GM19395 (cell line): ENCODE results near the gene CRELD2.

Experiments
- ATAC-seq: cut with Tn5 transposase; IDR thresholded peaks from one replicate; pipeline ENCODE4 v1.9.1; 2021; ENCODE audit warnings: mild to moderate bottlenecking, moderate library complexity; ENCODE audit not compliant: unreplicated experiment

Gene CRELD2

GRCh38 chr22:49928555-49929210 is 10.2 kb downstream of the CRELD2 start:
- ATAC-seq, result no peak

DNA sequence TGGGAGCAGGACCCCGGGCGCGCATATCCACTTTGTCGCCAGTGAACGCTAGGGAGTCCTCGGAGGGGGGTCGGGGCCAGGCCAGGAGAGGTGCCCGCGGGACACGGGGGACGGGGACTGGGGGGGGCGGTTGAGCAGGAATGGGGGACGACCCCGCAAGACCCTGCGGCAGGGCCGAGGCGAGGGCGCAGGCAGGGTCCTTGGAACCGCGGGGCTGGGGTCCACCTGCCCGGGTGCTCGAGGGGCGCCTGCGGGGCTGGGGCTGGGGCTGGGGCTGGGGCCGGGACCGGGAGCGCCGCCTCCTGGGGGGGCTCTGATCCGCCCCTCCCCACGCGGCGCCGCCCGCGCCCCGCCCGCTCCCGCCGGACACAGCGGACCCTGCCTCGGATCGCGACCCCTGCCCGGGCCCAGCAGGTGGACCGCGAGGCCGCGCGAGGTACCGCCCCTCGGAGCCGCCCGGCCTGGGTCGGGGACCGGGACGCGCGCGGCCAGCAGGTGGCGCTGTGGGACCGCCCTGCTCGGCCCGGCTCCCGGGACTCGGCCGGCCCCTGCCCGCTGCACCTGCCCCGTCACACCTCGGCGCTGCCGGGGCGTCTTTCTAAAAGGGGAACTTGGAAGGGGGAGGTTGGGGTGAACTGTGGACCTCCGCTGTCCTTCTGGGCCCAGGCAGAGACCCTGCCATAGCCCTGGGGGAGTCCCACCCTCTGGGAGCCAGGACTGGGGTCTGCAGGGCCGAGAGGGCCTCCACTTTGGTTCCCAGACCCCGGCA is 11.0 kb downstream of the CRELD2 start:
- no peak for ATAC-seq

GRCh38 chr22:49929994-49930575 is 11.7 kb downstream of the CRELD2 start:
- no peak for ATAC-seq

DNA sequence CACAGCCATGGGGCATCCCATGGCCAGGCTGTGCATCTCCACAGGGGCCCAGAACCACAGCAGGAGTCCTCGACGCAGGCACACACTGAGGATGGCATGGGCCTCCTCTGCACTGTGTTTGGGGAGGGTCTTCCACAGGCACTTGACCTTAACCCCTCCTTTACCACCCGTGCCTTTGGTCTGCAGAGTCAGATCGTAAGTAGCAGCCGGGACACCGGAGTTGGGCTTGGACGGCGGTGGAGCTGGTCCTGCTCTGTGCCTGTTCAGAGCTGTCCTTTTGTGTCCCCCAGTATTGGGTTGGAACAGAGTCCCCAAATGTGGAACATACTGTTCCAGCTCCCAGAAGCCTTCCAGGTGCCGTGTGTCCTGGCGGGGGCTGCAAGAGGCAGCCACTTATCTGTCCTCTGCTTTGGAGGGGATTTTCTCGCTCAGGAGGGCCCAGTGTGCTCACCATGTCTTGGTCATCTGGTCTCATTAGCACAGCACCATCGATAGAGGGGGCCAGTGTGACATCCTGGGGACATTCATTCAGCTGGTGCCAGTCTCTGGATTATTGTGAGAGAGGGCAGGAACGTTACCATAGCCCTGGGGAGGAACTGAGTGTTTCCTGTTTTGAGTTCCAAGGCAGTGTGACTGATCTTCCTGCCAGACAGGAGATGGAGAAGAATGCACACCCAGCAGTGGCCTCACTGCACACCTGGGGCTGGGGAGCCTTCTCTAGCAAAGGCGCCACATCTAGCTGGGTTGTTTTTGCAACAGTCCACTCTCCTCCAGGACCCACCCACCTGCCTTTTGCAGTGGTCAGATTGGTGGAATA is 12.4 kb downstream of the CRELD2 start:
- ATAC-seq, result no peak

DNA sequence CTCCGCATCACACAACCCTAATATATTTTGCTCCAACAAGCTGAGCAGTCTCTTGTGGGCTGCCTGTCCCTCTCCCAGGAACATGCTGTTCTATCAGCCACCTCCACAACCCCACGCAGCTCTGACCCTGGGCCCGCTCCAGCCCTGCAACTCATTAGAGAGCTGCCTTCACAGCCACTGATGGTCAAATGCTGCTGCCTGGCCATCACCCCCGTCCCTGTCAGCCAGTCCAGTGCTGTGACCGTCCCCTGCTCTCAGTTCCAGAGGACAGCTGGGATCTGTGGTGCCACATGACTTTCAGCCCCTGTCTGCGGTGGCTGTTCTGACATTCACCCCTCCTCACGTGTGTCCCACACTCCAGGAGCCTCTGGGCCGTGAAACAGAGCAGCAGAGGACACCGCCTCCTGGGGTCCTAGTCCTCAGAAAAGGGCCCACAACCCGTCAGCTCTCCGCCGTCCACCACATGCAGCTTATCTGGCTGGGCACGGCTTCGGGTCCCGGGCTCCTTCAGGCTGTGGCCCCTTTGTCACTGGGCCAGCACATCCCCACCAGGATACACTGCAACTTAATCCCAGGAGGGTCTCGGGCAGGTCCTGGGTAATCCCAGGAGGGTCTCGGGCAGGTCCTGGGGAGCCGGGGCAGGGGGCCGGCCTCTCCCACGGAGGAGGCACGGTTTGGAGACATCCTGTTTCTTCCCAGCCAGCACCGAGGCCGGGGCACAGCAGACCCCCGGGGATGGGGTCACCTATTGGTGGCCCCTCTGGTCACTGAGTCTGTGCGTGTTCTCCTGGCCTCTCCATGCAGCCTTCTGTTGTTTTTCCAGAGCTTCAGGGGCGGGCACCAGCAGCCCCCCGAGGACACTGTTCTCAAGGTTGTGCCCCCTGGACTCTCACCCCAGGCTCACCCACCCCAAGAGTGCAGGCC is 15.1 kb downstream of the CRELD2 start:
- no peak for ATAC-seq

DNA sequence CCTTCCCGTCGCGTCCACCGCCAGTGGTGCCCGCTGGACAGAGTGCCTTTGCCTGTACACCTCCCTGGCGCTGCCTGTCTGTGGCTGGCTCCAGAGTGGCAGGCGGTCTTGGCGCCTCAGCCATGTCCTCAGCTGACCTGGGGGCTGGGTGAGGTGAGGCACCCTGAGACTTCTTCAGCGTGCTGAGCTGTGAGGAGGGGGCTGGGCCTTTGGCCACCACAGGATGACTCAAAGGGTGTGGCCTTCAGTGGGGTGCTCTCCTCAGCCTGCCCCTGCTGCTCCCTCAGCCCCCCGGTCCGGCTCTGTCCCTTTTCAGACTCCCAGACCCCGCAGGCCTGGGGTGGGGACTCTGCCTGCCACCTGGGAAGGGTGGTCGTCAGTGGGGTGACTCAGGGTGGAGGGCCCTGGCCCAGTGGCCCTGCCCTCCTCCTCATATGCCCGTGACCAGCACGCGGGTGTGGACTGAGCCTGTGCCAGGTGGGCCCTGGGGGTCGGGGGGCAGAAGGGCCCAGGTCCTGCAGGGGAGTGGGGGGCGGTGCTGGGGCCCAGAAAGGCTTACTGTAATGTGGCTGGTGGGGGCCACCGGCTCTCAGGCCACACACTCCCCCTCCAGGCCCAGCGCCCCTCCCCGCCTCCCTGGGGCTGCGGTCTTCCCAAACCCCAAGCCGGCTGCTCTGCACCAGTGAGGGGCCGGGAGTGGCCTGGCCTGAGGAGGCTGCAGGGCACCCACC is 15.9 kb downstream of the CRELD2 start:
- ATAC-seq, result no peak

DNA sequence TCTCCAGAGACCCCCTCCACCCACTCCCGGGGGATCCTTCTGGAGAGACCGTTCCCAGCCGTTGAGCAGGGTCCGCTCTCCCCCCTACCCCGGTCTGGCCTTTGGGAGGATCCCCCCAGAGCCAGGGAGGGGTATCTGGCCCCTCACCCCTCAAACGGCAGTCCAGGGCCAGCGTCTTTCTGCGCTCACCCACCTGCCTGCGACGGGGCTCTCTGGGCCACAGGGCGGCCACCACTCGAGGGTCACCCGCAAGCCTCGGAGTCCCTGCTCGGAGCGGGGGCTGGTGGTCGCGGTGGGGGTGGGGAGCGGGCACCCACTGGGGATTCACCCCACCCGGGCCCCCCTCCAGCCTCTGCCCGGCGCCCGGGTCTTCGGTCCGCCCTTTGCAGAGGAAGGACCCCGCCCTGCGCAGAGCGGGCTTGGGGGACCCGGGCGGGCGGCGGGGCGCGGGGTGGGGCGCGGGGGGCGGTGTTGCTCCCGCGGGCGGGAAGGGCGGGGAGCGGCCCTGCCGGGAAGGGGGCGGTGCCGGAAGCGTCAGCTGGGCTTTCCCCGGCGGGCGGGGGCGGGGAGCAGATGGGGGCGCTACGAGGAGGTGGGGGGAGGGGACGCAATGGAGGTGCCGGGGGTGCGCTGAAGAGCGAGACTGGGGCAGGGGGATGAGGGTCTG is 16.6 kb downstream of the CRELD2 start:
- ATAC-seq, result no peak

- ATAC-seq, result no peak
Observed at GRCh38 chr22:49935561-49935960, 17.1 kb downstream of the CRELD2 start.

DNA sequence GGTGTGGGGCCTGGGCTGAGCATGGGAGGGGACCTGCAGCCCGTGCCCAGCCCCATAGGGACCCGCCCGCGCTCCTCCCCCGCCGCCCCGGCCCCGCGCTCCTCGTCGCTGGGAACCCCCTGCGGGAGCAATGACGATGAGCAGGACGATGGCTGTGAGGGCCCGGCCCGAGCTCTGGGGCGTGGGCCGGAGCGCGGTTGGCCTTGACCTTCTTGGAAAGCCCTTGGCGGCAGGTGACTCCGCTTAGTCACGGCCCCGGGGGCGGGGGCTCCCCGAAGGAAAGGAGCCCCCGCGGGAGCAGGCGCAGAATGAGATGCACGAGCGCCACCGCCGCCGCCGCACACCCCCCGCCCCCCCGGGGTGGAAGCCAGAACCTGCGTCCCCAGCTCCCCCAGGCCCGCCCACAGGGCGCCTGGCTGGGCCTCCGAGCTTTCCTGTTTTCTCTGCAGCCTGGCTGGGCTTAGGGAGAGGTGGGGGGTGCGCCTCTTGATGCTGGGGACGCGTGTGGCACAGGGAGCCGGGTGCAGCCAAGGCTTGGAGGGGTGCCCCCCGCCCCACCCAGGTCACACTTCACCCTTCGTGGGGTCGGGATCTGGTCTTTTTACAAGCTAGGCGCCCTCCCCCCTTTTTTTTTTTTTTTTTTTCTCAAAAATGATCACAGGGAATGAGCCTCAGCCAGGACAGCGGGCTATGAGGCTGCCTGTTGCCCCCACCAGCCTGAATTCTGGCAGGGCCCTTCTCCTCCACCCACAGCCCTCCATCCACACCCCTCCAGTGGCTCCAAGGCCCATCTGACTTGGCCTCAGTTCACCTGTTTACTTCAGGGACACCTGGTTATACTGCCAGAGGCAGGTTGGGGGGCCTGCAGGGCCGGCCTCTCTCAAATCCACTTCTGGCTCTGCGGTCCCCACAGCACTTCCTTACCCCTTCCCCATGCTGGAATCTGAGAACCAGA is 17.9 kb downstream of the CRELD2 start:
- ATAC-seq, result peak; percentile 49

DNA sequence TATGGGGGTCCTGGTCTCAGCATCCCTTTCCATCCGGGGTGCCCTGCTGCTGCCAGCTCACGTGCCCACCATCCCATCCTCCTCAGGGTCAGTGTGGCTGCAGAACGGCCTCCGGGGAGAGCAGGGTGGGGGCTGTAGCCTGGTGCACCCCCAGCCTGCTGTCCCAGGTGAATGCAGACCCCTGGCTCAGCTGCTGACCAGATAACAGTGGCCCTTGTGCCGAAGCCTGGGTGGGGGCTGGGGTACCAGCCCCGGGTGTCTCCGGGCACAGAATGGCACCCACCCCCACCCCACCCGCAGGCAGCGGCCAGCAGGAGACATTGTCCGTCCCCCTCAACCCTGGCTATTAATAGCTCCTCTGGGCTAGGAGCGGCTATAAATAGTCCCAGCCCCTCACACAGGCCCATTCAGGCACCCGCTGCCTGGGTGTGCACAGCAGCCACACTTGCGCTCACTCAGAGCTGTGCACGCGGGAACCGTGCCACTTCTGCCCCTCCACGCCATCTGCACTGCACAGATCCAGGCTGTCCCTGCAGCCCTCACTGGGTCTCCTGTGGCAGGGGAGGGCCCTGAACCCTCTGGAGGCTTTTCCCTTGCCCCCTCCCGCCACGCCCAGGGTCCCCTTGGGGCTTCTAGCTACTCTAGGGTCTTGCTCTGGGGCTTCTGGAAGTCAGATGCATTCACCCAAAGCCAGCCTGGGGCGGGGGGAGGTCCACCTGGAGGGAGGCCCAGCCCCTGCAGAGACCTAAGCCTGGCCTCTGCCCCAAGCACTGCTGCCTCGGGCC is 18.7 kb downstream of the CRELD2 start:
- no peak for ATAC-seq

DNA sequence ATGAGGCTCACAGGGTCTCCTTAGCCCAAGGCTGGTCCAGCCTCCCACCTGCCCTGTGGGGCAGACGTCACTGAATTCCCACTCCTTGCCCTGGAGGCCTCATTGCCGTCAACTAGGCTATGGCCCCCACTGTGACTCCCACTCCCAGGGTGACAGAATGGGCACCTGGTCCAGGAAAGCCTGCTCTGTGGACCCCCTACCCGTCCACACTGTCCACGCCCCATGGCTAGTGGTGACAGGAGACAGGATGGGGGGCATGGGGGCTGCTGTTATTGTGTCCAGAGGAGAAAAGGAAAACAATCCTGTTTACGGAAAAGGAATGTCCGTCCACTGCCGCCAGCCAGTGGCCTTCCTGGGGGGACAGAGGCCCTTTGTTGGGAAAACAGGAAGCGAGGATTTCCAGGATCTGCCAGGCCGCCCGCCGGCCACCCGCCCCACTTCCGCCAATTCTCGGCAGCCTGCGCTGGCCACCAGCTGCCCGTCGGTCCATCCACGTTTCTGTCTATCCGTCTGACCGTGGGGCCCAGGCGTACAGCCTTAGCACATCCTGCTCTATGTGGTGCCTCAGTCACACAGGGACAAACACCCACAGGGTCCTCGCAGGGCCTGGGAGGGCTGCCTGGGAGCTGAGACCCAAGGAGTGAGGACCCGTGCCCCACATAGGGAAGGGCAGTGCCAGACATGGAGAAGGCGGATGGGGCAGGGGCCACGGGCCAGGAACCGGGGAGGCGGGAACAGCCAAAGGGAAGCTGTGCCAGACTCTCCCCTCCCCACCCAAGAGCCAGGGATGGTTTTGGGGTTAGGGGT is 19.5 kb downstream of the CRELD2 start:
- no peak for ATAC-seq

GRCh38 chr22:49938565-49939136 is 20.2 kb downstream of the CRELD2 start:
- no peak for ATAC-seq

GRCh38 chr22:49941507-49942316 is 23.3 kb downstream of the CRELD2 start:
- ATAC-seq, result no peak

- ATAC-seq, result no peak
Observed at GRCh38 chr22:49942565-49943404, 24.4 kb downstream of the CRELD2 start.
